IPS-18a (cell line): ENCODE measurements around the gene PANK4.
A peak's percentile ranks its signal among the peaks of the same experiment; 100 is the strongest.
"Not testable (repeated sequence)": the region's sequence is repeated elsewhere in the genome, so short reads cannot be mapped to it uniquely, and the experiment has no call there.

Source experiments
- H3K27ac ChIP-seq: one replicate; pipeline ENCODE4 v1.5.1; 2013; ENCODE audit warnings: low read length
- H3K27me3 ChIP-seq: one replicate; pipeline ENCODE4 v1.6.1; 2013; ENCODE audit warnings: mild to moderate bottlenecking, low read length; ENCODE audit not compliant: control insufficient read depth, insufficient read depth
- H3K36me3 ChIP-seq: one replicate; pipeline ENCODE4 v1.6.1; 2013; ENCODE audit warnings: low read depth, low read length; ENCODE audit not compliant: control insufficient read depth
- H3K4me1 ChIP-seq: one replicate; pipeline ENCODE4 v1.6.1; 2013; ENCODE audit warnings: low read depth, low read length; ENCODE audit not compliant: control insufficient read depth
- H3K4me3 ChIP-seq: one replicate; pipeline ENCODE4 v1.5.1; 2013; ENCODE audit warnings: low read length
- H3K9ac ChIP-seq: one replicate; pipeline ENCODE4 v1.6.1; 2013; ENCODE audit warnings: mild to moderate bottlenecking, low read length, moderate library complexity
- H3K9me3 ChIP-seq: one replicate; pipeline ENCODE4 v1.6.1; 2013; ENCODE audit warnings: low read depth, low read length; ENCODE audit not compliant: control insufficient read depth

Gene PANK4

GRCh38 chr1:2525920-2526823 is at the start of gene PANK4:
Gene PANK4, minus strand, starts transcription at chr1:2526596. Its CDS starts 9 bp downstream, at chr1:2526587.
- Histone ChIP-seq H3K27ac (no peak within 1 kb of the TSS), H3K9ac (peak within 1 kb of the TSS; percentile 71)

DNA sequence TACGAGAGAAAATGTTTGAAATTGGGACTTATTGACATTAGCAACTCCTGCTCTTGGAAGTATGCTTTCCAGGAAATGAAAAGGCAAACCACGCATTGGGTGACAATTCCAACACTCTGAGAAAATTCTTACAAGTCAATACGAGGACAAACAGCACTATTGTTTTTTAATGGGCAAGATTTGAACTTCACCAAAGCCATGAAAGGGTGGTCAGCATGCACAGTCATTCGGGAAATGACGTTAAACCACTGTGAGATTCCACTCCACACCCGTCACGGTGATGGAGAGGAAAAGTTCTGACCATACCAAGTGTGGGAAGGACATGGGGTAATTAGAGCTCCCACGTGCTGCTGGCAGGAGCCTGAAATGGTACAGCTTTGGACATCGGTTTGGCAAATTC is 48.0 kb upstream of the PANK4 start:
- Histone ChIP-seq H3K4me1 (peaks cover 4% of the 10 kb centered on the region), H3K27me3 (no peaks in the 10 kb centered on the region), H3K27ac (no peak overlapping the region), H3K9ac (no peak overlapping the region), H3K4me3 (no peak overlapping the region), H3K9me3 (no peaks in the 10 kb centered on the region), H3K36me3 (no peaks in the 10 kb centered on the region)

More at GRCh38 chr1:2525920-2526823, at the start of gene PANK4:
- Histone ChIP-seq H3K27me3 (peaks cover 42% of the 10 kb centered on the region), H3K36me3 (peaks cover 2% of the 10 kb centered on the region), H3K4me1 (peaks cover 10% of the 10 kb centered on the region), H3K4me3 (peak within 1 kb of the TSS; percentile 89), H3K9me3 (no peaks in the 10 kb centered on the region)

GRCh38 chr1:2573250-2573920 is 47.0 kb upstream of the PANK4 start:
- Histone ChIP-seq H3K4me3 (no peak overlapping the region), H3K4me1 (peaks cover 3% of the 10 kb centered on the region), H3K9me3 (no peaks in the 10 kb centered on the region), H3K36me3 (no peaks in the 10 kb centered on the region), H3K9ac (no peak overlapping the region), H3K27me3 (no peaks in the 10 kb centered on the region), H3K27ac (no peak overlapping the region)

DNA sequence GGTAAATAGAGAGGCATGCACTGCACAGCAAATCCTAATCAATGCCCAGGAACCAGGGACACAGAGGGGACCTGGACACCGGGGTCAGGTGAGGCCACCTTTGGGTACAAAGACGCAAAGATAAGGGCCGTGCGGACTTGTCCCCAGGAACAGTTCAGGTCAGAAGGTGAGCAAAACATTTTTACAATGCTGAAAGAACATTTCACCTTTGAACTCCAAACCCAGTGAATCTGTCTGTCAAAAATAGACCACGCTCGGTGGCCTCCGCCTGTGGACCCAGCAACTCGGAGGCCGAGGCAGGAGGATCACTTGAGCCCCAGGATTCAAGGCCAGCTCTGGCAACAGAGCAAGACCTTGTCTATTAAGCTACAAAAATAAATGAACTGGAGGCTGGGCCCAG is 45.0 kb upstream of the PANK4 start:
- no peak overlapping the region for H3K9ac ChIP-seq
- no peaks in the 10 kb centered on the region for H3K9me3 ChIP-seq
- H3K36me3 ChIP-seq = no peaks in the 10 kb centered on the region
- H3K4me1 ChIP-seq = no peaks in the 10 kb centered on the region
- no peak overlapping the region for H3K27ac ChIP-seq
- no peak overlapping the region for H3K4me3 ChIP-seq
- H3K27me3 ChIP-seq = no peaks in the 10 kb centered on the region

DNA sequence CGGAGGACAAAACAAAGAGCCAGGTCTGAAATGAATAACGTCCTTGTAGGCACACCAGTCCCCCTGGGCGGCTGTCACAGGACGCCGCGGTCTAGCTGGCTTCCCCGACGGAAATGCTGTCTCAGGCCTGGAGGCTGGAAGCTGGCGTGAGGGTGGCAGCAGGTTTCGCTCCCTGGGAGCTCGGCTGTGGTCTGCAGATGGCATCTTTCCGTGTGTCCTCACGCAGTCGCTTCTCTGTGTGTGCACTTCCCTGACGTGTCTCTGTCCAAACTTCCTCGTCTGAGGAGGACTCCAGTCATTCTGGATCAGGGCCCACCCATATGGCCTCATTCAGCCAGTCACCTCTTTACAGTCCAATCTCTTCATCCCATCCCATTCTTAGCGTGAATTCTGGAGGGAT is 43.9 kb upstream of the PANK4 start:
- H3K4me1 ChIP-seq = no peaks in the 10 kb centered on the region

DNA sequence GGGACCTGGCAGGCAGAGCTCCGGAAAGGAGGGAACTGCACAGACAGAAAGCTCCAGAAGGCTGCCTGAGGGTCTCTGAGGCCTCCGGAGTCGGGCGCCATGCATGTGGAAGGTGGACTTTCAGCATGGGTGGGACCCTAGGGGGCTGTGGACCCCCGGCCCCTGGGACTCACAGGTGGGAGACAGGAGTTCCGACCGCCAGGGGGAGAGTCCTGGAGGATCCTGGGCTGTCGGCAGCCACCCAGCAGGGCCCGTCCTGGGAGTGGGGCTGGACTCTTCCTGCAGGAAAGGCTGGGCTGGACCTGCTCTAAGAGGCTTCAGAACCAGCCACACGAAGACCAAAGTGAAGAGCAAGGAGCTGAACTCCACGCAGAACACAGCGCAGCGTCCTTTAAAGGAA is 43.3 kb upstream of the PANK4 start:
- H3K9me3 ChIP-seq, H3K27ac ChIP-seq, H3K4me1 ChIP-seq, H3K27me3 ChIP-seq, H3K9ac ChIP-seq, H3K36me3 ChIP-seq, H3K4me3 ChIP-seq: not testable (repeated sequence)

More for the DNA sequence above, 43.9 kb upstream of the PANK4 start:
- Histone ChIP-seq H3K27ac (no peak overlapping the region), H3K27me3 (no peaks in the 10 kb centered on the region), H3K36me3 (no peaks in the 10 kb centered on the region), H3K4me3 (no peak overlapping the region), H3K9me3 (no peaks in the 10 kb centered on the region), H3K9ac (no peak overlapping the region)

- no peak overlapping the region for H3K4me3 ChIP-seq
- no peak overlapping the region for H3K9ac ChIP-seq
- no peak overlapping the region for H3K27ac ChIP-seq
- H3K36me3 ChIP-seq = no peaks in the 10 kb centered on the region
- H3K9me3 ChIP-seq = no peaks in the 10 kb centered on the region
- no peaks in the 10 kb centered on the region for H3K4me1 ChIP-seq
- no peaks in the 10 kb centered on the region for H3K27me3 ChIP-seq
Observed at GRCh38 chr1:2569060-2569459, 42.7 kb upstream of the PANK4 start.

DNA sequence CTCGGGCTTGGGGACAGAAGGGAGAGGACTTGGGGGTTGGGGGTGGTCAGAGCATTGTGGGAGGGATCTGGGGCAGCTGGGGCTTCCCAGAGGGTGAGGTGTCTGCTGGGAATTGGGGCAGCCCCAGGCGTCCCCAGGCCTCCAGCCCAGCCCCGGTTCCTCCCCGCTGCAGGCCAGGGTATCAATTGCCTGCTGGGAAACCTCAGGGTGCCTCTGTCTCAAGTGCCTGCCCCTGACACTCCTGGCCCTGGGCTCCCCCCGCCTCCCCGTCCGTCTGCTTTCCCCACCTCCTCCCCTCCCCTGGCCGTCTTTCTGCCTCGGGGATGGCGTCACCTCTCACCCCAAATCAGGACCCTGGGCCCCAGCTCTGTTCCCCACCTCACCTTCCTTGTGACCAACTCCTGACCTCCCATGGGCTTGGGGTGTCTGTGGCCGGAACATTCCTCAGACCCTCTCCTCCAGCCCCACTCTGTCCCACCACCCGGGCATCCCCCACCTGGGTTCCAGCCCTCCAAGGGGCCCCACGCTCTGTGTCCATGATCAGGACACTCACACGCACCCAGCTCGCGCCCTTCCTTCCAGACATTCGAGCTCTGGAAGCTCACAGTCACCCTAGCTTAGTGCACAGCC is 41.9 kb upstream of the PANK4 start:
- not testable (repeated sequence) for H3K36me3 ChIP-seq, H3K9ac ChIP-seq, H3K27ac ChIP-seq, H3K27me3 ChIP-seq, H3K9me3 ChIP-seq, H3K4me3 ChIP-seq, H3K4me1 ChIP-seq

DNA sequence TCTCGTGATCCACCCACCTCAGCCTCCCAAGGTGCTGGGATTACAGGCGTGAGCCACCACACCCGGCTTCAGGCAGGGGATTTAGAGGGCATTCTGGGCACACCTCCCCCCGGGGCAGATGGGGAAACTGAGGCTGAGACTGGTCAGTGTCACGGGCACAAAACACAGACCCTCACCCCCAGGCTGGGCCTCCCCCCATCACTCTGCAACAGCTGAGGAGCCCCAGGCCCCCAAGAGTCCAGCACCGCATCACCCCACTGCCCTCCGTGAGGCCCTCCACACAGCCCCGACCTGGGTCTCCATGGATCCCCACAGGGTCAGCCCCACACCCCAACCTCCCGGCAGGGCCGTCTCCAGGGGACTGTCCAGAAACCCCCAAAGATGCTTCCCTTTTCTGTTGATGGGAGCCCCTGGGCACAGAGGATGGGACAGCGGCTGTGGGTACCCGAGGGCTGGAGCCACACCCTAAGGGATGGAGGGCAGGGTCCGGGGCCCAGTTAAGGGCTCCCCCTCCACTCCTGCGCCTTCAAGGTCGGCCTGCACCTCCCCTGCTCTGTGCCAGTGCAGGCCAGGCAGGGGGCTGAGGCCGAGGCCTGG is 40.8 kb upstream of the PANK4 start:
- no peak overlapping the region for H3K4me3 ChIP-seq
- no peaks in the 10 kb centered on the region for H3K9me3 ChIP-seq
- no peaks in the 10 kb centered on the region for H3K4me1 ChIP-seq
- no peak overlapping the region for H3K9ac ChIP-seq
- H3K36me3 ChIP-seq = no peaks in the 10 kb centered on the region
- no peaks in the 10 kb centered on the region for H3K27me3 ChIP-seq
- H3K27ac ChIP-seq = no peak overlapping the region

DNA sequence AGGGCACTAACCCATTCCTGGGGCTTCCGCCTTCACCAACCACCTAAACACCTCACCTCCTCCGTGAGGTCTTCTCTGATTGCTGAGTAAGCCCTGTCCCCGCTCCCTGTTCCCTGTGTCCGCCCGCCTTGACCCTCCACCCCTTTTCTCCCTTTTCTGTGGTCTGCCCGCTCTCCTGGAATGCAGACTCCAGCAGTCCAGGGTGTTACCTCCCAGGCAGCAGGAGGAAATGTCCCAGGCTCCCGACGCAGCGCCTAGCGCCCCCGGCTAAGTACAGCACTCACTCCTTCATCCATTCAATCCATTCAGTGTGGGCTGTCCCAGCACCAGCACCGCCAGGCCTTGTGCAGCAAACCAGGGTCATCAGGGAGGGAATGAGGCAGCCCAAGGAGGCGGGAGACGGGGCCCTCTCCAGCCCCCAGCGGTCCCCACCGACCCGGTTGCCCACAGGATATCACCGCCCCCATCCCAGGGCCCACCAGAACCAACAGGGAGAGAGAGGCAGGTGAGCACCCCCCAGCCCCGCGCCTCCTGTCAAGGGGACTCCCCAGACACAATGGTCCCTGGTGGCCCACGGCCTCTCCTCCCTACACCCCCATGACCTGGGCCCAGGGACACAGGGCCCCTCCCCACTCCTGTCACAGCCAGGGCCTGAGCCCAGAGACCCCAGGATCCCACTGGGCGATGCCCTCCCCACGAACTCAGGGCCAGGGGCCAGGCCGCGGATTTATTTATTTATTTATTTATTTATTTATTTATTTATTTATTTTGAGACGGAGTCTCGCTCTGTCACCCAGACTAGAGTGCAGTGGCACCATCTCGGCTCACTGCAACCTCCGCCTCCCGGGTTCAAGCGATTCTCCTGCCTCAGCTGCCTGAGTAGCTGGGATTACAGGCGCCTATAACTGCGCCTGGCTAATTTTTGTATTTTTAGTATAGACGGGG is 40.0 kb upstream of the PANK4 start:
- Histone ChIP-seq H3K27ac (no peak overlapping the region), H3K4me1 (no peaks in the 10 kb centered on the region), H3K9me3 (no peaks in the 10 kb centered on the region), H3K27me3 (no peaks in the 10 kb centered on the region), H3K4me3 (no peak overlapping the region), H3K36me3 (no peaks in the 10 kb centered on the region), H3K9ac (no peak overlapping the region)
